Neural progenitor cell (in vitro differentiated cells): ENCODE results near the gene EGR4. TPM values are rescaled to one million over a fixed set of nuclear protein-coding genes. Genes with fewer than 3 reads are reported as not detected.
"Not testable (repeated sequence)": the region's sequence is repeated elsewhere in the genome, so short reads cannot be mapped to it uniquely, and the experiment has no call there.

Experiments
- DNase-seq: peaks from one replicate; pipeline ENCODE4 v3.0.0-alpha.2; 2016; ENCODE audit warnings: low spot score
- H2AFZ ChIP-seq: fragments of 200-600 bp; sonication (generic); replicated peaks from 2 replicates; pipeline ENCODE4 v1.6.1; 2016; ENCODE audit warnings: antibody characterized with exemption
- H3F3A ChIP-seq: fragments of 200-600 bp; sonication (generic); 2 replicates; pipeline ENCODE4 v1.6.1; 2016; ENCODE audit warnings: antibody characterized with exemption, low read depth
- H3K27ac ChIP-seq: fragments of 200-600 bp; sonication (generic); 2 replicates; pipeline ENCODE4 v1.5.1; 2016; ENCODE audit warnings: mild to moderate bottlenecking
- H3K27me3 ChIP-seq: fragments of 200-600 bp; sonication (generic); 2 replicates; pipeline ENCODE4 v1.6.1; 2016; ENCODE audit warnings: mild to moderate bottlenecking, moderate library complexity
- H3K36me3 ChIP-seq: fragments of 200-600 bp; sonication (generic); 2 replicates; pipeline ENCODE4 v1.5.1; 2016
- H3K4me1 ChIP-seq: fragments of 200-600 bp; sonication (generic); 2 replicates; pipeline ENCODE4 v1.6.1; 2016; ENCODE audit warnings: mixed run types
- H3K4me2 ChIP-seq: fragments of 200-600 bp; sonication (generic); 2 replicates; pipeline ENCODE4 v1.6.1; 2016
- H3K4me3 ChIP-seq: fragments of 200-600 bp; sonication (generic); 2 replicates; pipeline ENCODE4 v1.5.1; 2016
- H3K79me2 ChIP-seq: fragments of 200-600 bp; sonication (generic); 2 replicates; pipeline ENCODE4 v1.6.1; 2016; ENCODE audit warnings: low read depth
- H3K9ac ChIP-seq: fragments of 200-600 bp; sonication (generic); 2 replicates; pipeline ENCODE4 v1.6.1; 2016
- H3K9me3 ChIP-seq: fragments of 200-600 bp; sonication (generic); 2 replicates; pipeline ENCODE4 v1.5.1; 2016; ENCODE audit warnings: low read depth
- H4K20me1 ChIP-seq: fragments of 200-600 bp; sonication (generic); 2 replicates; pipeline ENCODE4 v1.6.1; 2016; ENCODE audit warnings: low read depth
- H3K27ac Mint-ChIP-seq: 3 replicates; pipeline ENCODE4 v1.8.0; 2021; ENCODE audit warnings: mixed read lengths
- H3K27me3 Mint-ChIP-seq: 2 replicates; pipeline ENCODE4 v1.8.0; 2022; ENCODE audit warnings: low read depth, mild to moderate bottlenecking, inconsistent platforms, moderate library complexity, mixed read lengths; ENCODE audit not compliant: insufficient read depth
- H3K36me3 Mint-ChIP-seq: 3 replicates; pipeline ENCODE4 v1.8.0; 2021; ENCODE audit warnings: mixed read lengths
- H3K4me1 Mint-ChIP-seq: 3 replicates; pipeline ENCODE4 v1.8.0; 2021; ENCODE audit warnings: mixed read lengths
- H3K4me3 Mint-ChIP-seq: 3 replicates; pipeline ENCODE4 v1.8.0; 2021; ENCODE audit warnings: mild to moderate bottlenecking, moderate library complexity, mixed read lengths
- H3K9me3 Mint-ChIP-seq: 3 replicates; pipeline ENCODE4 v1.8.0; 2020; ENCODE audit warnings: mixed read lengths
- CTCF ChIP-seq: fragments of 200-600 bp; sonication (generic); IDR thresholded peaks from 2 replicates; pipeline ENCODE4 v1.5.1; 2017; ENCODE audit warnings: antibody characterized with exemption, mild to moderate bottlenecking
- EZH2 ChIP-seq: fragments of 200-600 bp; sonication (generic); IDR thresholded peaks from 2 replicates; pipeline ENCODE4 v1.6.1; 2017; ENCODE audit warnings: antibody characterized with exemption, mild to moderate bottlenecking, moderate library complexity
- EZH2phosphoT487 ChIP-seq: fragments of 200-600 bp; sonication (generic); IDR thresholded peaks from 2 replicates; pipeline ENCODE4 v1.6.1; 2017; ENCODE audit warnings: antibody characterized with exemption
- total RNA-seq: library from RNA; depleted of rRNA; stranded (reverse); fragments of >200 nt; gene quantifications from 2 replicates; pipeline ENCODE4 v1.2.3, GENCODE V29; 2015; ENCODE audit warnings: low replicate concordance

EGR4 gene
- total RNA-seq, 1 donor from 2014 or later, result not detected

GRCh38 chr2:73264783-73265182 is 28.6 kb downstream of the EGR4 start:
- H3K36me3 ChIP-seq, result no peaks in the 10 kb centered on the region
- H2AFZ ChIP-seq, result no peak overlapping the region
- H3K36me3 Mint-ChIP-seq, result no peaks in the 10 kb centered on the region
- no peaks in the 10 kb centered on the region for H3K9me3 ChIP-seq
- no peak overlapping the region for H3K4me3 ChIP-seq
- DNase-seq, result no peak
- H3K9me3 Mint-ChIP-seq, result no peaks in the 10 kb centered on the region
- TF ChIP-seq EZH2phosphoT487, result no peak
- TF ChIP-seq CTCF, result no peak
- TF ChIP-seq EZH2, result no peak
- H3K27me3 ChIP-seq, result peaks cover 28% of the 10 kb centered on the region
- peaks cover 20% of the 10 kb centered on the region for H4K20me1 ChIP-seq
- peaks cover 4% of the 10 kb centered on the region for H3K4me1 Mint-ChIP-seq
- no peak overlapping the region for H3K9ac ChIP-seq
- peaks cover 23% of the 10 kb centered on the region for H3K27me3 Mint-ChIP-seq
- H3F3A ChIP-seq, result peaks cover 3% of the 10 kb centered on the region
- H3K27ac Mint-ChIP-seq, result no peak overlapping the region
- no peak overlapping the region for H3K27ac ChIP-seq
- H3K4me3 Mint-ChIP-seq, result no peak overlapping the region
- no peaks in the 10 kb centered on the region for H3K4me1 ChIP-seq
- no peaks in the 10 kb centered on the region for H3K79me2 ChIP-seq
- H3K4me2 ChIP-seq, result no peak overlapping the region

GRCh38 chr2:73264332-73264606 is 29.1 kb downstream of the EGR4 start:
- Histone ChIP-seq H3K9me3 (no peaks in the 10 kb centered on the region), H3K79me2 (no peaks in the 10 kb centered on the region), H3K9ac (no peak overlapping the region), H2AFZ (no peak overlapping the region), H3K4me3 (no peak overlapping the region), H3K4me1 (no peaks in the 10 kb centered on the region), H3F3A (no peaks in the 10 kb centered on the region), H3K4me2 (no peak overlapping the region), H3K27me3 (peaks cover 23% of the 10 kb centered on the region), H4K20me1 (peaks cover 20% of the 10 kb centered on the region), H3K36me3 (no peaks in the 10 kb centered on the region), H3K27ac (no peak overlapping the region)
- no peak for DNase-seq
- TF ChIP-seq EZH2phosphoT487, result no peak
- no peak for TF ChIP-seq EZH2
- no peak for TF ChIP-seq CTCF
- Mint-ChIP-seq H3K4me1 (peaks cover 4% of the 10 kb centered on the region), H3K36me3 (no peaks in the 10 kb centered on the region), H3K9me3 (no peaks in the 10 kb centered on the region), H3K27ac (no peak overlapping the region), H3K4me3 (no peak overlapping the region), H3K27me3 (peaks cover 21% of the 10 kb centered on the region)

- TF ChIP-seq EZH2 (no peak), CTCF (no peak), EZH2phosphoT487 (no peak)
- H3F3A ChIP-seq, result no peaks in the 10 kb centered on the region
- Mint-ChIP-seq H3K27ac (peak overlapping the region; percentile 48), H3K36me3 (no peaks in the 10 kb centered on the region), H3K27me3 (peaks cover 20% of the 10 kb centered on the region), H3K9me3 (no peaks in the 10 kb centered on the region), H3K4me3 (no peak overlapping the region), H3K4me1 (peaks cover 4% of the 10 kb centered on the region)
- no peaks in the 10 kb centered on the region for H3K79me2 ChIP-seq
- no peak overlapping the region for H3K9ac ChIP-seq
- DNase-seq, result no peak
- no peak overlapping the region for H3K27ac ChIP-seq
- no peak overlapping the region for H3K4me3 ChIP-seq
- H4K20me1 ChIP-seq, result peaks cover 20% of the 10 kb centered on the region
- H3K9me3 ChIP-seq, result no peaks in the 10 kb centered on the region
- H2AFZ ChIP-seq, result no peak overlapping the region
- H3K4me2 ChIP-seq, result no peak overlapping the region
- no peaks in the 10 kb centered on the region for H3K4me1 ChIP-seq
- H3K27me3 ChIP-seq, result peaks cover 18% of the 10 kb centered on the region
- H3K36me3 ChIP-seq, result no peaks in the 10 kb centered on the region
These were observed 29.6 kb downstream of the EGR4 start for GRCh38 chr2:73263540-73264331.

- H3K27me3 Mint-ChIP-seq, result peaks cover 12% of the 10 kb centered on the region
- not testable (repeated sequence) for H3K4me3 Mint-ChIP-seq, H3K79me2 ChIP-seq, H3K36me3 ChIP-seq, H3K27me3 ChIP-seq, H3K9me3 ChIP-seq, DNase-seq, H3K4me1 Mint-ChIP-seq, H3K27ac ChIP-seq, H2AFZ ChIP-seq, H3K9ac ChIP-seq, H3K36me3 Mint-ChIP-seq, H3K4me1 ChIP-seq, H3K4me3 ChIP-seq, H3K9me3 Mint-ChIP-seq, H3K4me2 ChIP-seq, H3F3A ChIP-seq, H3K27ac Mint-ChIP-seq
- peaks cover 11% of the 10 kb centered on the region for H4K20me1 ChIP-seq
These were observed 30.5 kb downstream of the EGR4 start for GRCh38 chr2:73262691-73263429.
